ENCODE results near the gene CD300C.

The CD300C gene

GRCh38 chr17:74530831-74531150 is 15.1 kb downstream of the CD300C start:
- Mint-ChIP-seq H3K9me3 (no peaks in the 10 kb centered on the region), H3K4me1 (ENCODE audit: low read depth) (peaks cover 3% of the 10 kb centered on the region), H3K4me3 (no peak overlapping the region), H3K36me3 (ENCODE audit: low read depth) (no peaks in the 10 kb centered on the region), H3K27me3 (ENCODE audit: low read depth) (peaks cover 45% of the 10 kb centered on the region), H3K27ac (no peak overlapping the region)

- no peak overlapping the region for H3K4me3 Mint-ChIP-seq
- no peaks in the 10 kb centered on the region for H3K36me3 Mint-ChIP-seq (ENCODE audit: low read depth)
- H3K27ac Mint-ChIP-seq, result no peak overlapping the region
- no peaks in the 10 kb centered on the region for H3K9me3 Mint-ChIP-seq
- H3K27me3 Mint-ChIP-seq (ENCODE audit: low read depth), result peaks cover 41% of the 10 kb centered on the region
- H3K4me1 Mint-ChIP-seq (ENCODE audit: low read depth), result peaks cover 3% of the 10 kb centered on the region
These were observed 16.7 kb downstream of the CD300C start for GRCh38 chr17:74529243-74529642.

- Mint-ChIP-seq H3K4me3 (no peak overlapping the region), H3K27me3 (ENCODE audit: low read depth) (peaks cover 38% of the 10 kb centered on the region), H3K9me3 (no peaks in the 10 kb centered on the region), H3K4me1 (ENCODE audit: low read depth) (peaks cover 3% of the 10 kb centered on the region), H3K36me3 (ENCODE audit: low read depth) (no peaks in the 10 kb centered on the region), H3K27ac (no peak overlapping the region)
These were observed 17.3 kb downstream of the CD300C start for GRCh38 chr17:74528491-74529199.

GRCh38 chr17:74527756-74528155 is 18.2 kb downstream of the CD300C start:
- no peak overlapping the region for H3K4me3 Mint-ChIP-seq
- H3K27me3 Mint-ChIP-seq (ENCODE audit: low read depth), result peaks cover 29% of the 10 kb centered on the region
- H3K4me1 Mint-ChIP-seq (ENCODE audit: low read depth), result no peaks in the 10 kb centered on the region
- H3K36me3 Mint-ChIP-seq (ENCODE audit: low read depth), result no peaks in the 10 kb centered on the region
- peaks cover 6% of the 10 kb centered on the region for H3K9me3 Mint-ChIP-seq
- H3K27ac Mint-ChIP-seq, result no peak overlapping the region

GRCh38 chr17:74527081-74527480 is 18.8 kb downstream of the CD300C start:
- no peak overlapping the region for H3K4me3 Mint-ChIP-seq
- peaks cover 6% of the 10 kb centered on the region for H3K9me3 Mint-ChIP-seq
- H3K27ac Mint-ChIP-seq, result no peak overlapping the region
- H3K36me3 Mint-ChIP-seq (ENCODE audit: low read depth), result no peaks in the 10 kb centered on the region
- peaks cover 23% of the 10 kb centered on the region for H3K27me3 Mint-ChIP-seq (ENCODE audit: low read depth)
- no peaks in the 10 kb centered on the region for H3K4me1 Mint-ChIP-seq (ENCODE audit: low read depth)

GRCh38 chr17:74526681-74527080 is 19.2 kb downstream of the CD300C start:
- no peaks in the 10 kb centered on the region for H3K4me1 Mint-ChIP-seq (ENCODE audit: low read depth)
- peaks cover 6% of the 10 kb centered on the region for H3K9me3 Mint-ChIP-seq
- no peaks in the 10 kb centered on the region for H3K36me3 Mint-ChIP-seq (ENCODE audit: low read depth)
- peaks cover 20% of the 10 kb centered on the region for H3K27me3 Mint-ChIP-seq (ENCODE audit: low read depth)
- no peak overlapping the region for H3K4me3 Mint-ChIP-seq
- H3K27ac Mint-ChIP-seq, result no peak overlapping the region

GRCh38 chr17:74525781-74526288 is 20.1 kb downstream of the CD300C start:
- Mint-ChIP-seq H3K4me3 (no peak overlapping the region), H3K36me3 (ENCODE audit: low read depth) (no peaks in the 10 kb centered on the region), H3K27me3 (ENCODE audit: low read depth) (peaks cover 13% of the 10 kb centered on the region), H3K9me3 (peaks cover 6% of the 10 kb centered on the region), H3K4me1 (ENCODE audit: low read depth) (peaks cover 2% of the 10 kb centered on the region), H3K27ac (no peak overlapping the region)

GRCh38 chr17:74525465-74525725 is 20.5 kb downstream of the CD300C start:
- Mint-ChIP-seq H3K27ac (no peak overlapping the region), H3K9me3 (peaks cover 6% of the 10 kb centered on the region), H3K4me1 (ENCODE audit: low read depth) (peaks cover 2% of the 10 kb centered on the region), H3K36me3 (ENCODE audit: low read depth) (no peaks in the 10 kb centered on the region), H3K27me3 (ENCODE audit: low read depth) (peaks cover 11% of the 10 kb centered on the region), H3K4me3 (no peak overlapping the region)

GRCh38 chr17:74524653-74525464 is 21.1 kb downstream of the CD300C start:
- Mint-ChIP-seq H3K27me3 (ENCODE audit: low read depth) (peaks cover 9% of the 10 kb centered on the region), H3K36me3 (ENCODE audit: low read depth) (no peaks in the 10 kb centered on the region), H3K4me3 (no peak overlapping the region)

GRCh38 chr17:74523308-74523707 is 22.6 kb downstream of the CD300C start:
- no peak overlapping the region for H3K27ac Mint-ChIP-seq
- H3K4me3 Mint-ChIP-seq, result no peak overlapping the region
- H3K27me3 Mint-ChIP-seq (ENCODE audit: low read depth), result peaks cover 6% of the 10 kb centered on the region
- H3K36me3 Mint-ChIP-seq (ENCODE audit: low read depth), result peaks cover 2% of the 10 kb centered on the region
- peaks cover 21% of the 10 kb centered on the region for H3K9me3 Mint-ChIP-seq
- H3K4me1 Mint-ChIP-seq (ENCODE audit: low read depth), result peaks cover 4% of the 10 kb centered on the region

More at GRCh38 chr17:74524653-74525464, 21.1 kb downstream of the CD300C start:
- H3K4me1 Mint-ChIP-seq (ENCODE audit: low read depth), result peaks cover 4% of the 10 kb centered on the region
- H3K27ac Mint-ChIP-seq, result no peak overlapping the region
- peaks cover 7% of the 10 kb centered on the region for H3K9me3 Mint-ChIP-seq

- peaks cover 6% of the 10 kb centered on the region for H3K27me3 Mint-ChIP-seq (ENCODE audit: low read depth)
- no peak overlapping the region for H3K27ac Mint-ChIP-seq
- peaks cover 27% of the 10 kb centered on the region for H3K9me3 Mint-ChIP-seq
- H3K4me3 Mint-ChIP-seq, result no peak overlapping the region
- peaks cover 2% of the 10 kb centered on the region for H3K36me3 Mint-ChIP-seq (ENCODE audit: low read depth)
- H3K4me1 Mint-ChIP-seq (ENCODE audit: low read depth), result peaks cover 4% of the 10 kb centered on the region
These were observed 23.4 kb downstream of the CD300C start for GRCh38 chr17:74522381-74523105.

GRCh38 chr17:74521701-74522201 is 24.2 kb downstream of the CD300C start:
- peaks cover 4% of the 10 kb centered on the region for H3K4me1 Mint-ChIP-seq (ENCODE audit: low read depth)
- H3K4me3 Mint-ChIP-seq, result no peak overlapping the region
- no peak overlapping the region for H3K27ac Mint-ChIP-seq
- peaks cover 27% of the 10 kb centered on the region for H3K9me3 Mint-ChIP-seq
- peaks cover 2% of the 10 kb centered on the region for H3K36me3 Mint-ChIP-seq (ENCODE audit: low read depth)
- H3K27me3 Mint-ChIP-seq (ENCODE audit: low read depth), result peaks cover 6% of the 10 kb centered on the region

GRCh38 chr17:74520790-74521480 is 25.0 kb downstream of the CD300C start:
- H3K9me3 Mint-ChIP-seq, result peaks cover 27% of the 10 kb centered on the region
- H3K4me3 Mint-ChIP-seq, result no peak overlapping the region
- peaks cover 2% of the 10 kb centered on the region for H3K36me3 Mint-ChIP-seq (ENCODE audit: low read depth)
- H3K27ac Mint-ChIP-seq, result no peak overlapping the region
- peaks cover 6% of the 10 kb centered on the region for H3K27me3 Mint-ChIP-seq (ENCODE audit: low read depth)
- peaks cover 4% of the 10 kb centered on the region for H3K4me1 Mint-ChIP-seq (ENCODE audit: low read depth)

- peaks cover 4% of the 10 kb centered on the region for H3K4me1 Mint-ChIP-seq (ENCODE audit: low read depth)
- H3K9me3 Mint-ChIP-seq, result peaks cover 32% of the 10 kb centered on the region
- H3K4me3 Mint-ChIP-seq, result no peak overlapping the region
- H3K27ac Mint-ChIP-seq, result no peak overlapping the region
- H3K36me3 Mint-ChIP-seq (ENCODE audit: low read depth), result peaks cover 2% of the 10 kb centered on the region
- H3K27me3 Mint-ChIP-seq (ENCODE audit: low read depth), result no peaks in the 10 kb centered on the region
These were observed 25.9 kb downstream of the CD300C start for GRCh38 chr17:74520016-74520434.
